ENCODE results near the gene TLR5.

TLR5 gene

DNA sequence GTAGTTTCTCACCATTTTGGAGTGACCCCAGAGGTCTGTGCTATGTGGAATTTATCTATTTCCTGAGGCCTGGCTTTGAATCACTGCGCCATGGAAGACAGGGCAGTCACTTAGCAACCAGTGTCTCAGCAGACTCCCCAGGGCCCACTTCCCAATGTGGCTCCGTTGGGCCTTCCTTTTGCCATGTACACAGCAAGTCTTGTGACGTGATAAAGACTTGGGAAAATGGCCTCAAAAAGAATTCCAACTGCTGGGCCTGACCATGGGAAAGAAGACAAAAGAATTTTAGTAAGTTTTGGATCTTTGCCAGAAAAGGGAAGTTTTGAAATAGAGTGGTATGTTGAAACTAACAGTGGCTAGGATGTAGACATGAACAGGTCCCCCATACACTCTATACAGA is 36.2 kb downstream of the TLR5 start:
- H3K27ac ChIP-seq: no peak overlapping the region
- TF ChIP-seq CTCF (conservative IDR thresholded peaks at IDR 0.05): no peak

- no peak overlapping the region for H3K27ac ChIP-seq
- no peak for TF ChIP-seq CTCF (conservative IDR thresholded peaks at IDR 0.05)
These were observed 37.5 kb downstream of the TLR5 start for GRCh38 chr1:223105568-223105967.

DNA sequence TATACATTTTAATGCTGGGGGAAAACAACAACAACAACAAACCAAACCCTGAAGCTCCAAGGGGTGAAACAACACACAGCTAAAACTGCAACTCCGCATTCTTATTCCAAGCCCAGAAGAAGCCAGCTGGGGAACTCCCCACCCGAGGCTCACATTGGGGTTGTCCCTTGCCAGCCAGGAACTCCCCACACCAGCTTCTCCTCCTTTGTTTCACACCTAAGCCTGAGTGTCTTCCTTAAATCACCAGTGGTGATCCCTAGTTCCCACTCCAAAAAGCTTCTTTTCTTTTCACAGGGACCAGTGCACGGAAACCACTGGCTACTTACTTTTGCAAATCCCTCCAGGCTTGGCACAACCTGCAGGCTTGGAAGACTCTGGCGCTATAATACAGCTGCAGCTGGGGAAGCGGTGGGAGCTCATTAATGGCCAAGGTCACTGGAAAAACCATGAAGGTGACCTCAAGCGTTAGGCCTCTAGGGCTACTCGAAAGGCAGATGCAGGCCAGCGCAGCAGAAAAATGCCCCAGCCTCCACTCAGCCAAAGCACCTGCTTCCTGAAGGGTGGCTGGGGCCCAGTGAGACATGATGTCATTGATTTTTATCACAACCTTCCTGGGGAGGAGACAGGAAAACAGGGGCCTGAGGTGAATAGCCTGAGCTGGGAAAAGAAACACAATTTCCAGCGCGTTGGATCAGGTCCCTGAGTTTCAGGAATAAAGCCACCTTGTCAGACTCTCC is 40.1 kb downstream of the TLR5 start:
- no peak for TF ChIP-seq CTCF (conservative IDR thresholded peaks at IDR 0.05)
- no peak overlapping the region for H3K27ac ChIP-seq

- H3K27ac ChIP-seq: no peak overlapping the region
- no peak for TF ChIP-seq CTCF (conservative IDR thresholded peaks at IDR 0.05)
These were observed 45.3 kb downstream of the TLR5 start for GRCh38 chr1:223097713-223098112.

DNA sequence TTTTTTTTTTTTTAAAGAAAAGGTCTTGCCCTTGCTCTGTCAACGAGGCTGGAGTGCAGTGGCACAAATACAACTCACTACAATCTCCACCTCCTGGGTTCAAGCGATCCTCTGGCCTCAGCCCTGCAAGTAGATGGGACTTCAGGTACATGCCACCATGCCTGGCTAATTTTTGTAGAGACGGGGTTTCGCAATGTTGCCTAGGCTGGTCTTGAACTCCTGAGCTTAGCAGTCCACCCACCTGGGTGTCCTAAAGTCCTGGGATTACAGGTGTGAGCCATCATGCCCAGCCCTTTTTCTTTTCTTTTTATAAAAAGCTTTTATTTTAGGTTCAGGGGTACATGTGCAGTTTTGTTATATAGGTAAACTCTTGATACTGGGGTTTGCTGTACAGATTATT is 47.2 kb downstream of the TLR5 start:
- TF ChIP-seq CTCF (conservative IDR thresholded peaks at IDR 0.05): no peak
- H3K27ac ChIP-seq: no peak overlapping the region

GRCh38 chr1:223091896-223092295 is 51.2 kb downstream of the TLR5 start:
- H3K27ac ChIP-seq: no peak overlapping the region
- no peak for TF ChIP-seq CTCF (conservative IDR thresholded peaks at IDR 0.05)

DNA sequence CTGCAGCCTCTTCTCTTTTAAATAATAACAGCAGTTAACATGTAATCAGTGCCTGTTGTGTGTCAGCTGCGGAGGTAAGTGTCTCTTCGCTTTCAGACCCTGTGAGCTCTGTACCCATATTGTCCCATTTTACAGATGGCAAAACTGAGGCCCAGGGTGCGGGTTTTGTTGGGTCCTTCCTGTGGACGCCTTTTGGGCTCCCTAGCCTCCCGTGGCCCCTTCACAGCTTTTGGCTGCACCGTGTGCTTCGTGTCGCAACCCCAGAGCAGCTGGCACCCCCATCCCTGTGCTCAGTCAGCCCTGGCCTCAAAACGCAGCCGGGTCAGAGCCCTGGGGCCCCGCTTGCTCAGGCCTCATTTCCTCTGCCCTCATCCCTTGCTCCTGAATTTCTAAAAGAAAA is 53.8 kb downstream of the TLR5 start:
- no peak for TF ChIP-seq CTCF (conservative IDR thresholded peaks at IDR 0.05)
- H3K27ac ChIP-seq: no peak overlapping the region
